Mononuclear cell (primary cell): ENCODE results near the gene KCNIP2. TPM values are rescaled to one million over a fixed set of nuclear protein-coding genes. Genes with fewer than 3 reads are reported as not detected.

Experiments used
- total RNA-seq: library from RNA; depleted of rRNA; stranded (reverse); fragments of >200 nt; gene quantifications from one replicate; pipeline ENCODE4 v1.2.3, GENCODE V29; 2012

Gene KCNIP2
- total RNA-seq, 1 donor: 4.1 TPM

Other genes starting within 250 kb of the KCNIP2 start
- 78.9 TPM for gene FBXW4, start 148.6 kb downstream of the KCNIP2 start, total RNA-seq
- not detected for gene FGF8, start 67.7 kb downstream of the KCNIP2 start, total RNA-seq
- gene NPM3, start 60.4 kb downstream of the KCNIP2 start, total RNA-seq: 28.5 TPM
- gene OGA, start 25.4 kb downstream of the KCNIP2 start, total RNA-seq: 346 TPM
- gene ARMH3, start 212.4 kb upstream of the KCNIP2 start, total RNA-seq: 10.4 TPM
- 22.6 TPM for gene HPS6, start 221.5 kb upstream of the KCNIP2 start, total RNA-seq